Activated naive CD8-positive, alpha-beta T cell treated with anti-CD3 and anti-CD28 coated beads for 36 hours (primary cell): ENCODE data around the gene HOXB9. TPM values are rescaled to one million over a fixed set of nuclear protein-coding genes. Genes with fewer than 3 reads are reported as not detected.

Source experiments
- DNase-seq: peaks from one replicate; pipeline ENCODE4 v3.0.0; 2021
- H3K27ac Mint-ChIP-seq: one replicate; pipeline ENCODE4 v1.8.0; 2022; ENCODE audit warnings: mild to moderate bottlenecking, moderate library complexity, mixed read lengths
- H3K27me3 Mint-ChIP-seq: one replicate; pipeline ENCODE4 v1.8.0; 2022; ENCODE audit warnings: mild to moderate bottlenecking, mixed read lengths
- H3K36me3 Mint-ChIP-seq: one replicate; pipeline ENCODE4 v1.8.0; 2021; ENCODE audit warnings: mild to moderate bottlenecking, mixed read lengths
- H3K4me1 Mint-ChIP-seq: one replicate; pipeline ENCODE4 v1.8.0; 2021; ENCODE audit warnings: mixed read lengths
- H3K4me3 Mint-ChIP-seq: one replicate; pipeline ENCODE4 v1.8.0; 2022; ENCODE audit warnings: mild to moderate bottlenecking, moderate library complexity, mixed read lengths
- H3K9me3 Mint-ChIP-seq: one replicate; pipeline ENCODE4 v1.8.0; 2022; ENCODE audit warnings: mixed read lengths
- total RNA-seq, 2 experiments: library from RNA; stranded (reverse); gene quantifications; one replicate each; pipeline ENCODE4 v1.2.3, GENCODE V29; 2021

HOXB9 gene
- total RNA-seq, 2 experiments from 2014 or later: 3.4 to 4.0 TPM

GRCh38 chr17:48631693-48632578 is 5.8 kb upstream of the HOXB9 start:
- H3K4me1 Mint-ChIP-seq: peaks cover 17% of the 10 kb centered on the region
- H3K27me3 Mint-ChIP-seq: peaks cover 98% of the 10 kb centered on the region
- H3K27ac Mint-ChIP-seq: no peak overlapping the region
- no peaks in the 10 kb centered on the region for H3K36me3 Mint-ChIP-seq
- no peaks in the 10 kb centered on the region for H3K9me3 Mint-ChIP-seq
- no peak for DNase-seq
- no peak overlapping the region for H3K4me3 Mint-ChIP-seq

- Mint-ChIP-seq H3K27me3 (peaks cover 98% of the 10 kb centered on the region), H3K4me1 (peaks cover 14% of the 10 kb centered on the region), H3K36me3 (no peaks in the 10 kb centered on the region), H3K4me3 (no peak overlapping the region), H3K27ac (no peak overlapping the region), H3K9me3 (no peaks in the 10 kb centered on the region)
- DNase-seq: no peak
These were observed 5.0 kb upstream of the HOXB9 start for GRCh38 chr17:48630925-48631692.

DNA sequence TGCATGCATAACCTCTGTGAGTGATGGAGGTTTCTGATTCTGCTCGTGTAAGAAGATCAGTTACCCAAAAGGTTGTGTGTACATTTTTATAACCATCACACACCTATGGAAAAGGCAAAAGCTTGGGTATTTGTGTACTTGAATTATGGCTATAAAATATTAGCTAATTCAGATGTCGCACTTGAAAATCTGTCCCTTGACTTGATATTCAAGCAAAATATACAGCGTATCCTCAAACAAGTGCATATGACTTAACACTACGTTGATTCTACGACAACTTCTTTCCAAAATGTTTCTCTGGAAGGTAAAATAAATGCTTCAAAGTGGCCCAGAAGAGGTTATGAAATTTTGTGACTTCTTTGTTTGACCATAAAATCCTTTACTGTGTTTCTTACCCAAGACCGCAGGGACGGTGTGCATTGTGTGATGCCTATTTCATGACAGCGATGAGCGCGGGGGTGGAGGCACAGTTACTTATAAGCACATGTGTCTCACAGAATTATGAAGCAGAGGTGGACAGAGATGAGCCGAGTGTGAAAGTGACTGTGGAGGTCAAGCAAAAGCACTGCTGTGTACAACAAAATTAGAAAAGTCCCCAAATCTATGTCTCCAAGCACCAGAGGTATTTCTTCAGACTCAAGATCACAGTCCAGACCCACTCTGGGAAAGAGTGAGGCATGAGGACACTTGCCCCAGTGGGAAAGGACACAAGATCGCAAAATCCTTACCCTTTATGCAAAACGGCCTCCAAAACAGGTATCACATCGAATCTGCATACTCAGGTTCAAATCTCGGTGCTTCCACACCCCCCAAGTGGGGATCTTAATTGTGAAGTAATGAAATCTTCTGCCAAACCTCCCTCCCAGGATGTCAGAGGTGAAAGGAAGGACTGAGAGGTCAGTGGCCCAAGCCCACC is 4.1 kb upstream of the HOXB9 start:
- Mint-ChIP-seq H3K27me3 (peaks cover 96% of the 10 kb centered on the region), H3K36me3 (no peaks in the 10 kb centered on the region), H3K27ac (no peak overlapping the region), H3K4me3 (no peak overlapping the region), H3K4me1 (peaks cover 15% of the 10 kb centered on the region), H3K9me3 (no peaks in the 10 kb centered on the region)
- DNase-seq: no peak

DNA sequence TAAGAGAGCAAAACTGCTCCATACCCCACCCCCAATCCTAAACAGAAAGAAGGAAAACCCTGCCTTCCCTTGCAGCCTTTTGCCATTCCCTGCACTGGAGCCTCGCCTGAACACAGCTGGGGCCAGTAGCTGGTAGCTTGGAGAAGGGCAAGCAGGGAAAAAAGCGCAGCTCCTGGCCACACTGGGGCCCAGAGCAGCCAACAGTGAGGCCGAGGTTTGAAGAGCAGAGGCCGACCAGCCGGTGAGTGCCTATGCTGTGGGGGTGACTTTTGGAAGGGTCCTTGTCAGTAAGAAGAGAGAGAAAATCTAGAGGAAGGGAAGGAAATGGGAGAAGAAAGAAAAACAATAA is 3.2 kb upstream of the HOXB9 start:
- Mint-ChIP-seq H3K27me3 (peaks cover 91% of the 10 kb centered on the region), H3K4me3 (no peak overlapping the region), H3K36me3 (no peaks in the 10 kb centered on the region), H3K27ac (no peak overlapping the region), H3K4me1 (peaks cover 13% of the 10 kb centered on the region), H3K9me3 (no peaks in the 10 kb centered on the region)
- no peak for DNase-seq

GRCh38 chr17:48628649-48629410 is 2.7 kb upstream of the HOXB9 start:
- H3K4me3 Mint-ChIP-seq: no peak overlapping the region

GRCh38 chr17:48627623-48628521 is 1.7 kb upstream of the HOXB9 start:
- no peaks in the 10 kb centered on the region for H3K36me3 Mint-ChIP-seq
- H3K27ac Mint-ChIP-seq: no peak overlapping the region
- no peak overlapping the region for H3K4me3 Mint-ChIP-seq
- H3K27me3 Mint-ChIP-seq: peaks cover 93% of the 10 kb centered on the region
- H3K9me3 Mint-ChIP-seq: no peaks in the 10 kb centered on the region
- DNase-seq: no peak
- peaks cover 12% of the 10 kb centered on the region for H3K4me1 Mint-ChIP-seq

More at GRCh38 chr17:48628649-48629410, 2.7 kb upstream of the HOXB9 start:
- Mint-ChIP-seq H3K36me3 (no peaks in the 10 kb centered on the region), H3K9me3 (no peaks in the 10 kb centered on the region), H3K27me3 (peaks cover 91% of the 10 kb centered on the region), H3K27ac (no peak overlapping the region), H3K4me1 (peaks cover 12% of the 10 kb centered on the region)
- DNase-seq: no peak

DNA sequence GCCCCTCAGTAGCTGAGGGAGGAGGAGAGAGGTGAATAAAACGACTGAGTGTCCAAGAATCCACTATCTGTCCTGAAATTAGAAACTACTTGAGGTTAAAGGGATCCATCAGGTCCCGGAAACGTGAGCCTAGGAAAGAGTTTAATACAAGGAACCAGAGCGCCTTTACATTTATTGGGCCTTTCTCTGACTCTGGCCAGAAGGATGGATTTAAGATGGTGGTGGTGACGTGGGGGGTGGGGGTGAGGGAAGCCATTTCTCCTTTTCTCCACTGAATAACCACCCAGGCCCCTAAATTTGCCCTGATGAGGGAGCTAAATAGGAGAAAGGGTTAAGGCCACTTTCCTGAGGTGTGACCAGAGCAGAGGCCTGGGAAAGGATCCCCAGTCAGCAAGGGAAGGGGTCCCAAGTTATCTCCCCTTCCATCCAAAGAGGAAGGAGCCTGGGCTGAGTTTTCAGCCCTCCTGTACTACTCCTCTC is 1.0 kb upstream of the HOXB9 start:
- peaks cover 93% of the 10 kb centered on the region for H3K27me3 Mint-ChIP-seq
- H3K27ac Mint-ChIP-seq: peak overlapping the region; percentile 22
- H3K9me3 Mint-ChIP-seq: no peaks in the 10 kb centered on the region
- H3K4me3 Mint-ChIP-seq: peak overlapping the region; percentile 91
- no peak for DNase-seq
- no peaks in the 10 kb centered on the region for H3K36me3 Mint-ChIP-seq
- peaks cover 8% of the 10 kb centered on the region for H3K4me1 Mint-ChIP-seq

DNA sequence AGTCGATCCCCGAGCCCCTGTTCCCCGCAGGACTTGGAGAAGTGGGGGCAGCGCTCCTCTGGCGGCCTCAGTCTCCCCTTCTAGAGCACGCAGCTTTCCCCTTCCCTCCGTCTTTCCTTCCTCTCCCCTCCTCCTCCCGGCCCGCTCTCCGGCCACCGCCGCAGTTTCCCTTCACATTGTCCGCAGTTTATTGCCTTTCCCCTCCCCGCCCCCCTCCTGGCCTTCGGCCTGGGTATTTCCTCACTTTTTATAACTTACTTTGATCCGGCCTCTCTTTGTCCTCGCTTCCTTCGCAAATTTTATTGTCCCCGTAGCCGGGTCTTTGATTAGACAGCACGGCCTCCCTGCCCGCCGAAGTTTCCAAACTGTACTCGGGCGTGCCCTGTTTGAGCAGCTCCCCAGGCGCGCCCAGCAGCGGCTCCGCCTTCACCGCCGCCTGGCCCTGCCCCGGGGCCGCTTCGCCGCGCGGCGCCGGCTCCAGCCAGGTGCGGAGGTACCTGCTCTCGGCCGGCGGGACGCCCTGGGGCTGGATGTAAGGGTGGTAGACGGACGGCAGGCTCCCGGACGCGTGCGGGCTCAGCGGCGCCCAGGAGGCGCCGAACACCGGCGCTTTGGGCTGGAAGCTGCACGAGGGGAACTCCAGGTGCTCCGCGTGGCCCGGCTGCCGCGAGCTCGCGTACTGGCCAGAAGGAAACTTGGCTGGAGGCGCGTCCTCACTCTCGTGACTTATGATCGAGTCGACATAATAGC is 488 bp downstream of the HOXB9 start:
- peak; percentile 61 for DNase-seq

DNA sequence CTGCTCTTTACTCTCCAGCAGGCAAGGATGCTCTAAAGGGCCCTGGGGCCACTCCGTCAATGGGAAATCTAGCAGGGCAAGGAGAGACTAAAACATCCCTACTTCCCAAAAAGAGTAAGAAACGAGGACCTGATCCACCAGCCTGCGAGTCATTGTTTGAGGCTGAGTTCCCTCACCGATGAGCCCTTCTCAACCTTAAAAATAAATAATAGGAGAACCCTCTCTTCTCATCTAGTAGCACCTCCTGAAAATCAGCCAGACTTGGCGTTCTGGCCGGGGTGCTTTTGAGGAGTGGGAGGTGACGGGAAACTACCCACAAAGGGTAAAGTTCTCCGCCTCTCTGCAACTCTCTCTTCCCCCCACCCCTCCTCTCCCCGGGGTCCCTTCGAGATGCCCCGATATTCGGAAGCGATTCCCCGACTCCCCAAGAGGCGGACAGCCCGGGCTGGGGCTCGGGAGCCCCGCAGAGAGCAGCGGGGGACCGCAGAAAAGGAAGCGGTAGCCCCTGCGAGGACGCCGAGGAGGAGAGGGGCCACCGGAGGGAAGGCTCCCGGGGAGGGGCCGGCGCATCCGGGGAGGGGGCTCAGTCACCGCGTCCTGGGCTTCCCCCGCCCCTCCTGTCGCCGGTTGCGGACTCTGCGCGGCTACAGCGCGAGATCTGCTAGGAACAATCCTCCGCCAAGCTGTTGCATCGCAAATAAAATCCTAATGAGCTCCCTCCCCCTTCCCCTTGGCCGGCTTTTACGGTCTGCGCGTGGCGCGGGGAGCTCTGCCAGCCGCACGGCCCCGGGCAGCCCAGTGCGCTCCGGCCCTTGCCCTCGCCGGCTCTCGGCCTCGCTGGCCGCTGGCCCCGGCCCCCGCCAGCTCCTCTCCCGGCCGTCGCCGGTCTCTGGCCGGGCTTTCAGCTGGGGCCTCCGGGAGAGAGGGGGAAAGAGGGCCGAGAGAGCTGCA is 1.3 kb downstream of the HOXB9 start:
- Mint-ChIP-seq H3K4me1 (peaks cover 8% of the 10 kb centered on the region), H3K27ac (no peak overlapping the region), H3K27me3 (peaks cover 92% of the 10 kb centered on the region), H3K9me3 (no peaks in the 10 kb centered on the region), H3K4me3 (peak overlapping the region; percentile 91), H3K36me3 (no peaks in the 10 kb centered on the region)
- no peak for DNase-seq

More for the DNA sequence above, 488 bp downstream of the HOXB9 start:
- H3K27me3 Mint-ChIP-seq: peaks cover 92% of the 10 kb centered on the region
- no peaks in the 10 kb centered on the region for H3K36me3 Mint-ChIP-seq
- H3K27ac Mint-ChIP-seq: peak overlapping the region; percentile 42
- peaks cover 8% of the 10 kb centered on the region for H3K4me1 Mint-ChIP-seq
- no peaks in the 10 kb centered on the region for H3K9me3 Mint-ChIP-seq
- H3K4me3 Mint-ChIP-seq: peak overlapping the region; percentile 91

DNA sequence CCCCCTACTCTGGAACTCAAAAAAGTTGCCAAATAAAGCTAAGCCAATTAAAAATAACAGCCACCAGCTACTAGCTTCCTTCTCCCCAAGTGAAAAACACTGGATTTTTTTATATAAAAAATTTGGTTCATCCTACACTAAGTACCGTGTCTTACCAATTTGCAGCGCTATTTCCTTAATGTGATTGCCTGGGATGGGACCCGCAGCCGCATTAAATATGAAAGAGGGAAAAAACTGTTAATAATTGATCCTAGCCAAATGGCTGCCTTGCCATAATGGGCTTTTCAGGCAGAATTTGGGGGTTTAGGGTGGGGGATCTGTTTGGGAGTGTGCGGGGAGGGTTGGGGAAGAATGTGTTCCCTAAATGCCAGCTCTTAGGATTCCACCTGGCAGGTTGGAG is 2.0 kb downstream of the HOXB9 start:
- no peak for DNase-seq
- H3K4me3 Mint-ChIP-seq: peak overlapping the region; percentile 37
- peaks cover 12% of the 10 kb centered on the region for H3K4me1 Mint-ChIP-seq
- peaks cover 92% of the 10 kb centered on the region for H3K27me3 Mint-ChIP-seq
- no peak overlapping the region for H3K27ac Mint-ChIP-seq
- no peaks in the 10 kb centered on the region for H3K9me3 Mint-ChIP-seq
- no peaks in the 10 kb centered on the region for H3K36me3 Mint-ChIP-seq

DNA sequence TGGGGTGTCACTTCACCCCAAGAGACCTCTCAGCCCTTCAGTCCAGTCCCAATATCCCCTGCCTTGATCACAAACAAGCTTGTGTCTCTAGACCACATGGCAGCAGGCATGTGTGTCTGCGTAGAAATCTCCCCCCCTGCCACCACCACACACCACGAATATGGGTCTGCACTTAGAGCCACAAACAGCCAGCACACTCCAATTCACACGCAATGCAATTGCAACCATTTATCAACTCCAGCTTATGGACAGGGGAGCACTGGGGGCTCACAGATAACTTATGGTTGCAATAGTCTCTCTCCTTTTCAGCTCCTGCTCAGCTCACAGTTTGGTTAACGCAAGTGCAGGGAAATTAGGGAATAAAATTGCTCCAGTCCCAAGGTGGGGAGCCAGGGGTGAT is 2.6 kb downstream of the HOXB9 start:
- Mint-ChIP-seq H3K9me3 (no peaks in the 10 kb centered on the region), H3K27me3 (peaks cover 92% of the 10 kb centered on the region), H3K4me1 (peaks cover 15% of the 10 kb centered on the region), H3K4me3 (no peak overlapping the region), H3K27ac (no peak overlapping the region), H3K36me3 (no peaks in the 10 kb centered on the region)
- no peak for DNase-seq

- Mint-ChIP-seq H3K27ac (no peak overlapping the region), H3K36me3 (no peaks in the 10 kb centered on the region), H3K4me3 (no peak overlapping the region), H3K9me3 (no peaks in the 10 kb centered on the region), H3K27me3 (peaks cover 92% of the 10 kb centered on the region), H3K4me1 (peaks cover 20% of the 10 kb centered on the region)
- no peak for DNase-seq
These were observed 3.3 kb downstream of the HOXB9 start for GRCh38 chr17:48622857-48623256.
